ENCODE data around the gene PRSS38. TPM values are rescaled to one million over a fixed set of nuclear protein-coding genes. Genes with fewer than 3 reads are reported as not detected.

Gene PRSS38
- polyA plus RNA-seq, 2 of the 4 experiments (the other 2 are of a cell fraction): not detected

GRCh38 chr1:227766653-227767277 lies 48.7 kb upstream of the PRSS38 start:
- H3K9me3 ChIP-seq: no peaks in the 10 kb centered on the region
- DNase-seq (ENCODE audit: low read depth in 1 of 2, low spot score in 1 of 2): no peak
- ChIA-PET POLR2A (no interaction called here), CTCF (interaction anchor here (9.8 kb wide), 1 partner anchor 183 kb away, joined by 166 read pairs; the partner anchor contains the start of gene WNT9A)
- no peak for ATAC-seq
- TF ChIP-seq SREBF2 (IDR thresholded peaks at IDR 0.05) (no peak), KDM5A (IDR thresholded peaks at IDR 0.05) (no peak), ZFP36 (IDR thresholded peaks at IDR 0.05; ENCODE audit: borderline replicate concordance, partially characterized antibody) (no peak), CBX2 (IDR thresholded peaks at IDR 0.05; ENCODE audit: borderline replicate concordance, low read depth) (no peak), RNF2 (IDR thresholded peaks at IDR 0.05; ENCODE audit: borderline replicate concordance, low read depth) (no peak), REST (IDR thresholded peaks at IDR 0.05) (no peak), BCL3 (IDR thresholded peaks at IDR 0.05) (no peak), MAX (IDR thresholded peaks at IDR 0.05) (no peak), MAZ (IDR thresholded peaks at IDR 0.05; ENCODE audit: borderline replicate concordance, low read depth, low read length) (no peak), NPAS2 (CRISPR knock-in tag; IDR thresholded peaks at IDR 0.05; ENCODE audit: borderline replicate concordance) (no peak), EHF (CRISPR knock-in tag; IDR thresholded peaks at IDR 0.05) (no peak), JUN (IDR thresholded peaks at IDR 0.05) (no peak), HEYL (CRISPR knock-in tag; IDR thresholded peaks at IDR 0.05) (no peak), POLR2A (IDR thresholded peaks at IDR 0.05; ENCODE audit: low read length) (no peak), PHF8 (IDR thresholded peaks at IDR 0.05; ENCODE audit: borderline replicate concordance, low read depth) (no peak)
- TF ChIP-seq, protein P1, sequence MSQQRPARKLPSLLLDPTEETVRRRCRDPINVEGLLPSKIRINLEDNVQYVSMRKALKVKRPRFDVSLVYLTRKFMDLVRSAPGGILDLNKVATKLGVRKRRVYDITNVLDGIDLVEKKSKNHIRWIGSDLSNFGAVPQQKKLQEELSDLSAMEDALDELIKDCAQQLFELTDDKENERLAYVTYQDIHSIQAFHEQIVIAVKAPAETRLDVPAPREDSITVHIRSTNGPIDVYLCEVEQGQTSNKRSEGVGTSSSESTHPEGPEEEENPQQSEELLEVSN (IDR thresholded peaks at IDR 0.05; ENCODE audit: borderline replicate concordance, low read depth): no peak
- H3K27ac ChIP-seq: no peak overlapping the region
- peaks cover 34% of the 10 kb centered on the region for H3K4me1 ChIP-seq
- 95% methylated on average over 18 of the region's 19 CpGs for WGBS (ENCODE audit: missing lambda C conversion rate)
- FAIRE-seq: no peak
- no peak overlapping the region for H3K4me2 ChIP-seq
- no peak overlapping the region for H3K4me3 ChIP-seq

DNA sequence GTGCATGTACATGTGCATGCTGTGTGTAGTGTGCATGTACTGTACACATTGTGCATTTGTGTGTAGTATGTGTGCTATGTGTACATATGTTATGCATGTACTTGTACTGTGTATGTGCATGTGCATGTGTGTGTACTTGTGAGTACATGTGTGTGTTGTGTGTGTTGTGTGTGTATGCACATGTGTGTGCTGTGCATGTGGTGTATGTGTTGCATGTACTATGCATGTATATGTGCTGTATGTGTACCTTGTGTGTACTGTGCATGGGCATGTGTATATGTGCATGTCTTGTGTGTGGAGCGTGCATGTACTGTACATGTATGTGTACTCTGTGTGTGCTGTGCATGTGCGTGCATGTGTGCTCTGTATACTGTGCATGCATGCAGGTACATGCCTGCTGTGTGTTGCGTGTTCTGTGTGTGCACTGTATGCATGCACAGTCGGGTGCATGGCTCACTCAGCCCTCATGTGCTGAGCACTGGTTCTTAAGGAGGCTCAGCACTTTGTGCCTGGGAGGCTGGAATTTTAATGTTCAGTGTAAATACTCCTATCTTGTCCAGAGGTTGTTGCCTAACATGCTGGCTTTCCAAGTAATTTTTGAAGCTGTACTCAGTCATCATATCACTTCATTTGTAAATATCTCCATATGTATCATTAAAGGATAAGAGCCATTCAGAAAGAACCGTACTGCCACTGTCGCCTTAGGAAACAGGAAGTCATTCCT lies 47.9 kb upstream of the PRSS38 start:
- no peaks in the 10 kb centered on the region for H3K9me3 ChIP-seq
- H3K4me3 ChIP-seq: no peak overlapping the region
- DNase-seq (ENCODE audit: low read depth in 1 of 2, low spot score in 1 of 2) (no peak), ATAC-seq (no peak), FAIRE-seq (no peak)
- H3K4me2 ChIP-seq: no peak overlapping the region
- H3K4me1 ChIP-seq: peaks cover 32% of the 10 kb centered on the region
- ChIA-PET CTCF (no interaction called here), POLR2A (no interaction called here)
- TF ChIP-seq FOXS1 (CRISPR knock-in tag; IDR thresholded peaks at IDR 0.05): no peak
- TF ChIP-seq BCL3 (IDR thresholded peaks at IDR 0.05): no peak
- no peak for TF ChIP-seq SREBF2 (IDR thresholded peaks at IDR 0.05)
- no peak for TF ChIP-seq KDM5A (IDR thresholded peaks at IDR 0.05)
- TF ChIP-seq RARB (CRISPR knock-in tag; IDR thresholded peaks at IDR 0.05): no peak
- TF ChIP-seq HOXB5 (CRISPR knock-in tag; IDR thresholded peaks at IDR 0.05): no peak
- no peak for TF ChIP-seq ATOH8 (CRISPR knock-in tag; IDR thresholded peaks at IDR 0.05; ENCODE audit: low read depth)
- TF ChIP-seq SMC3 (IDR thresholded peaks at IDR 0.05): no peak
- H3K27ac ChIP-seq: no peak overlapping the region
- WGBS (ENCODE audit: missing lambda C conversion rate): 94% methylated on average over 6 of the region's 6 CpGs
